Coronary artery (tissue), 2 donors: ENCODE data around the gene ASCL2.

Experiments
- DNase-seq: peaks from one replicate; pipeline ENCODE4 v3.0.0-alpha.2; 2017; ENCODE audit warnings: low spot score
- H3K27ac ChIP-seq, 2 donors: fragments of 200-600 bp; sonication (generic); one replicate each; pipeline ENCODE4 v1.5.1; 2016 to 2019
- H3K4me3 ChIP-seq: fragments of 200-600 bp; sonication (generic); 2 replicates; pipeline ENCODE4 v1.5.1; 2016; ENCODE audit warnings: mild to moderate bottlenecking, moderate library complexity
- TF ChIP-seq, protein P1 (sequence below): fragments of 200-600 bp; sonication (generic); IDR thresholded peaks from one replicate; pipeline ENCODE4 v1.5.1; 2019; ENCODE audit warnings: antibody characterized with exemption

Gene ASCL2

DNA sequence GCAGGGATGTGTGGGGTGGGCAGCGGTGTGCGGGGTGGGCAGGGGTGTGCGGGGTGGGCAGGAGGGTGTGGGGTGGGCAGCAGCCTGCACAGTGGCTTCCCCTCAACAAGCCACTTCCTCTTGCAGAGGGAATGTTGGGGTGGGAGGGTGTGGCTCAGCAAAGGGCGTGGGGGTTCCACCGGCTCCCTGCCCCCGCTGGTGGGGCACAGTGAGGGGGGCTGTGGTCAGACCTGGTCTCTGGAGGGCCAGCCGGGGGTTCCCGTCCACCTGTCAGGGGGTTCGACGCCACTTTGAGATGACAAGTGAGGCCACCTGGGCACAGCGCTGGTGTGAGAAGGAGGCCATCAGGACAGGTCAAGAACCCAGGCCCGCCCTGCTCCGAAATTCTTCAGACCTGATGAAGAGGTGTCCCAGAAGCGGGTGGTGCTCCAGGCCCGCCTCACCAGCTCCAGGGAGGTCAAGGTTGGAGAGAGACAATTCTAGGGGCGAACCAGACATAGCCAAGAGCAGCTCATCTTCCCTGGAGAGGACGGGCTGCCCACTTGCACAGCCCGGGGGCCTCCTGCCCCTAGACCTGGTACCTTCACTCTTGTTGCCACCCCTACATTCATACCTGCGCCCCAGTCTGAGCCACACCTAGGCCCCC is 30.0 kb upstream of the ASCL2 start:
- DNase-seq = peak; percentile 69
- Histone ChIP-seq H3K27ac (no peak overlapping the region), H3K4me3 (no peak overlapping the region)
- TF ChIP-seq, protein P1, sequence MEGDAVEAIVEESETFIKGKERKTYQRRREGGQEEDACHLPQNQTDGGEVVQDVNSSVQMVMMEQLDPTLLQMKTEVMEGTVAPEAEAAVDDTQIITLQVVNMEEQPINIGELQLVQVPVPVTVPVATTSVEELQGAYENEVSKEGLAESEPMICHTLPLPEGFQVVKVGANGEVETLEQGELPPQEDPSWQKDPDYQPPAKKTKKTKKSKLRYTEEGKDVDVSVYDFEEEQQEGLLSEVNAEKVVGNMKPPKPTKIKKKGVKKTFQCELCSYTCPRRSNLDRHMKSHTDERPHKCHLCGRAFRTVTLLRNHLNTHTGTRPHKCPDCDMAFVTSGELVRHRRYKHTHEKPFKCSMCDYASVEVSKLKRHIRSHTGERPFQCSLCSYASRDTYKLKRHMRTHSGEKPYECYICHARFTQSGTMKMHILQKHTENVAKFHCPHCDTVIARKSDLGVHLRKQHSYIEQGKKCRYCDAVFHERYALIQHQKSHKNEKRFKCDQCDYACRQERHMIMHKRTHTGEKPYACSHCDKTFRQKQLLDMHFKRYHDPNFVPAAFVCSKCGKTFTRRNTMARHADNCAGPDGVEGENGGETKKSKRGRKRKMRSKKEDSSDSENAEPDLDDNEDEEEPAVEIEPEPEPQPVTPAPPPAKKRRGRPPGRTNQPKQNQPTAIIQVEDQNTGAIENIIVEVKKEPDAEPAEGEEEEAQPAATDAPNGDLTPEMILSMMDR = no peak

DNA sequence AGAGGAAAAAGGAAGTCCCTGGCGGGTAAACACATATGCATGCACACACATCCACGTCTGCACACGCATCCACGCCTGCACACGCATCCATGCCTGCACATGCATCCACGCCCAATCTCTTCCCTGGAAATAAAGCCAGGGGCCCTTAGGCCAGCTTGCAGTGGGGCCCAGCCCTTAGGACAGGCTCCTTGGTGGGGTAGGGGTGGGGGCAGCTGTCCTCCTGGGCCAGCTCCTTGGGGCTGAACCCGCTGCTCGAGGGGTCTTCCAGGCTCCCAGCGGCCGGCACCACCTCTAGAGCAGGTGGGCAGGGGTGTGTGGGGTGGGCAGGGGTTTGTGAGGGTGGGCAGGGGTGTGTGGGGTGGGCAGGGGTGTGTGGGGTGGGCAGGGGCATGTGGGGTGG is 29.4 kb upstream of the ASCL2 start:
- TF ChIP-seq, protein P1 = no peak
- Histone ChIP-seq H3K4me3 (no peak overlapping the region), H3K27ac (no peak overlapping the region)
- DNase-seq = peak; percentile 55

DNA sequence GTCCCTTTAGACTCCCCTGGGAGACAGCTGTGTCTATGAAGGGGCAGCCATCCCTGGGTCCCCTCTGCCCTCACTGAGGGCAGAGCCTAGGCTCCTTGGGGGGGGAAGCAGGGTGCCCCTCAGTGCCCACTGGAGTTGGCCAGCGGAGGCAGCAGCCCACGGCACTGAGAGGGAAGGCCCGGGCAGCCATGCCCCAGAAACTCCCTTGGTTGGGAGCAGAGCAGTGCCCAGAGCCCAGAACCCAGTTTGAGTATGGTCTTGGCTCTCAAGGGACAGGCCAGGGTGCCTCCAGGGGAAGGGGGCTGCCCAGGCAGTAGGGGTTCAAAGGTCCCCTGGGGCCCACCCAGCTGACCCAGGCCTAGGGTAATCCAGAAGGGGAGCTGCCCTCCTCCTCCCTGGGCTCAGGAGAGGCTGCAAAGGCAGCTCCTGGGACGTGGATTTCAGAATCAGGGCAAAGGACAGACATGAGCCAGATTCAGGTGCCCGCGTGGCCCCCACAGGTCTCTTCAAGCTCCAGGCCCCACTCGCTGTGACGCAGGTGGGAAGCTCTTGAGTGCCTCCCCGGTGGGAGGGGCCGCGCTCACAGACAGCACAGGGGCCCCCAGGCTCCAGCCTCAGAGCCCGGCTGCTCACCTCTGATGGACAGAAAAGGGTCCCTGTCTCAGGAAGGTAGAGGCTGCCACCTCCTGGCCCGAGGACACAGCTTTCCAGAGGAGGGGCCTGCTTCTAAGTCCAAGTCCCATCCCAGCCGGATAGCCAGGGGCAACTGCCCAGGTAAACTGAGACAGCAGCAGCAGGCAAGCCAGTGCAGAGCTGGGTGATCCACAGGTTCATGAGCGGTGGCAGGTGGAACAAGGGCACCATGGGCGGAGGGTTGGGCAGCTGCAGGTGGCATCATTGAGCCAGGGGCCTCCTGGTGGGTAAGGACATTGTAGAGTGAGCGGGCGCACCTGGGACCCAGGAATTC is 28.7 kb upstream of the ASCL2 start:
- H3K27ac ChIP-seq = no peak overlapping the region
- peak; percentile 71 for DNase-seq

DNA sequence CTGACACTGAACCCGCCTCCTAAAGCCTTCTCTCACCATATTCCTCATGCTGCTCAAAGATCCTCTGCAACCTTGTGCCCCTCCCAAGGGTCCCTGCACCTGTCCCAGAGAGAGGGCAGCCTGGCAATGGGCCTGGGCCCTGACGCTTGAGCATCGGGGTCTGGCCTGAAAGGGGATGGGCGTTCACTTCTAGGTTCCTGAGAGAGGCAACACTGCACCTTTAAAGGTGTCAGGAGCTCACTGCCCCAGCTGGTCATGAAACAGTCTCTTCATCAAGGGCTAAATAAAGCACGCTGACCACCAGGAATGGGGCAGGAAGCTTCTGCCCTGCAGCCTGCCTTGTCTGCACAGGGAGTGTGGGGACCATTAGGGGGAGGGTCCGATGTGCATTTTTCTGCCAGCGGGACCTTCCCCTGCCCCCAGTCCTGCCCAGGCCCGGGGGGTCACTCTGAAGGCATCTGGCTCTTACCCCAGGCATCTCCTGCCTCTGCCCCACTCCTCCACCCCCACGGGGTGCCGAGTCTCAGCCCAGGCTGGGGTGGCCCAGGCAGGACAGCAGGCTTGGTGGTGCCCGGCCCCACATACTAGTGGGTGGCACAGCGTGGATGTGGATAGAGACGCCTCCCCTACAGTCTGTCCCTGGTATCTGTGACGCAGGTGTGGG is 27.9 kb upstream of the ASCL2 start:
- no peak overlapping the region for H3K27ac ChIP-seq
- H3K4me3 ChIP-seq = no peak overlapping the region
- DNase-seq = peak; percentile 61
- TF ChIP-seq, protein P1 = no peak

More for the DNA sequence above, 28.7 kb upstream of the ASCL2 start:
- TF ChIP-seq, protein P1 = no peak
- no peak overlapping the region for H3K4me3 ChIP-seq

DNA sequence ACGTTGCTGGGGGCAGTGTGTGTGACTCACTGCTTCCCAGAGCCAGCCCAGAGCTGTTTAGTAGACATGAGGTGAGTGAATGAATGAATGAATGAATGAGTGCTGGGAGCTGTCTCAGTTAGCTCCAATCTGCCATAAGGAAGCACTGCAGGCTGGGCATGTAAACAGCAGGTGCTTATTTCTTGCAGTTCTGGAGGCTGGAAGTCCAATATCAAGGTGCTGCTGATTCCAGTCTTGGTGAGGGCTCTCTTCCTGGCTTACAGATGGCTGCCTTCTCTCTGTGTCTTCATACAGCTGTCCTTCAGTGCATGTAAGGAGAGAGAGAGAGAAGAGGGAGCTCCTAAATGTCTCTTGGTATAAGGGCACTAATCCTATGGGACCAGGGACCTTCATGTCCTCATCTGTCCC is 27.2 kb upstream of the ASCL2 start:
- Histone ChIP-seq H3K4me3 (no peak overlapping the region), H3K27ac (no peak overlapping the region)
- TF ChIP-seq, protein P1 = no peak
- DNase-seq = no peak

DNA sequence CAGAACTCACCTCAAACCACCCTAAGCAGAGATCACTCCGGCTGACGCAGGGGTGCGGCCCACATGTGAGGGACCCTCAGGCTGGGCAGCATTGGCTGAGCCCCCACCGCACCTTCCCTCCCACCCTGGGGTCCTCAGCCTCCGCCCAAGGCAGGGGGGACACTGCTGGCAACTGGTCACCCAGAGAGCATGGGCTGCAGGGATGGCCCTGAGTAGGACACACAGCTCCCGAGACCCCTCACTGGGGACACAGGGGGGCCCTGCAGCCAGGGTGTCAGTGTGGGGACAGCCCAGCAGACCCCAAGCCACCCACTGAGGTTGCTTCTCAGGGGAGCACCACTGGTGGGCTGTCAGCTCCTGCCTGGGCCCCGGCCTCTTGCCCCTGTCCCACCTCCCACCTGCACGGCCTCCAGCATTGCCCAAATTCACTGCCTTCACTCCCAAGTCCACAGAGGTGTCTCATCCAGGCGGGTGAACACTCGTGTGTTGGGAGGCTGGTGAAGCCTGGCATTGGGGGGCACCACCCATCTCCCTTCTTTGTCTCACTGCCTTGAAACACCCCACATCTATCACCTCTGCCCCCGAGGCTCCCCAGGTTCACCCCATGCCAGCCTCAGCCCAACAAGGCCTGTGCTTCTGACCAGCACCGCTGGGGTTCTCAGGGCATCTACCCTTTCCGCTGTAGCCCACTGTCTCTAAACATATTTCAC is 26.7 kb upstream of the ASCL2 start:
- Histone ChIP-seq H3K27ac (no peak overlapping the region), H3K4me3 (no peak overlapping the region)
- DNase-seq = peak; percentile 67
- TF ChIP-seq, protein P1 = no peak
